HL-60/S4 (cell line): ENCODE data around the gene DQX1.

ENCODE experiments used
- in situ Hi-C: fragments of 300-500 bp; cut with MboI; formaldehyde crosslinking; loops from 2 replicates; pipeline ENCODE4 v1.14.3; 2022; ENCODE audit warnings: low sequenced_read_pairs

Gene DQX1

GRCh38 chr2:74534411-74534810 is 8.4 kb upstream of the DQX1 start:
- in situ Hi-C loops, result no loop called here

GRCh38 chr2:74533464-74533863 is 7.4 kb upstream of the DQX1 start:
- in situ Hi-C loops, result no loop called here

GRCh38 chr2:74532222-74532621 is 6.2 kb upstream of the DQX1 start:
- in situ Hi-C loops, result no loop called here

GRCh38 chr2:74531666-74532065 is 5.6 kb upstream of the DQX1 start:
- in situ Hi-C loops, result no loop called here

GRCh38 chr2:74530239-74531187 is 4.5 kb upstream of the DQX1 start:
- in situ Hi-C loops, result no loop called here

GRCh38 chr2:74529357-74530238 is 3.6 kb upstream of the DQX1 start, which contains the start of the genes AUP1 and HTRA2:
TSS of gene AUP1 (minus strand) at chr2:74529706. CDS start at chr2:74529629, 77 bp downstream.
TSS of gene HTRA2 (plus strand) at chr2:74529933. CDS start at chr2:74530007, 74 bp downstream.
- in situ Hi-C loops, result no loop called here

GRCh38 chr2:74528600-74529356 is 2.7 kb upstream of the DQX1 start:
- in situ Hi-C loops, result no loop called here

GRCh38 chr2:74527741-74528140 is 1.7 kb upstream of the DQX1 start:
- in situ Hi-C loops, result no loop called here

- in situ Hi-C loops, result no loop called here
Measured at GRCh38 chr2:74526649-74527230, 709 bp upstream of the DQX1 start.

GRCh38 chr2:74524955-74525716 is 895 bp downstream of the DQX1 start:
- in situ Hi-C loops, result no loop called here

- in situ Hi-C loops, result no loop called here
Measured at GRCh38 chr2:74524005-74524404, 2.0 kb downstream of the DQX1 start.

- in situ Hi-C loops, result no loop called here
Measured at GRCh38 chr2:74522516-74522915, 3.5 kb downstream of the DQX1 start.

- in situ Hi-C loops, result no loop called here
Measured at GRCh38 chr2:74516650-74517049, 9.4 kb downstream of the DQX1 start.

- in situ Hi-C loops, result no loop called here
Measured at GRCh38 chr2:74515981-74516633, 9.9 kb downstream of the DQX1 start.

- in situ Hi-C loops, result no loop called here
Measured at GRCh38 chr2:74515271-74515980, 10.6 kb downstream of the DQX1 start.

GRCh38 chr2:74514368-74515270 is 11.4 kb downstream of the DQX1 start, which contains the start of gene TLX2:
TSS of gene TLX2 (plus strand) at chr2:74514450. CDS start at chr2:74514807, 357 bp downstream.
- in situ Hi-C loops, result no loop called here

- in situ Hi-C loops, result no loop called here
Measured at GRCh38 chr2:74513605-74514367, 12.2 kb downstream of the DQX1 start.
